Colonic mucosa (tissue), 4 donors: ENCODE results near the gene OPRPN. TPM values are rescaled to one million over a fixed set of nuclear protein-coding genes. Genes with fewer than 3 reads are reported as not detected.

ENCODE experiments used
- DNase-seq: peaks from one replicate; pipeline ENCODE4 v3.0.0-alpha.2; 2020
- H3K27ac ChIP-seq: fragments of 200-600 bp; one replicate; pipeline ENCODE4 v1.8.0; 2021
- H3K27me3 ChIP-seq: fragments of 200-600 bp; one replicate; pipeline ENCODE4 v1.8.0; 2021
- H3K36me3 ChIP-seq: fragments of 200-600 bp; one replicate; pipeline ENCODE4 v1.8.0; 2021
- H3K4me1 ChIP-seq: fragments of 200-600 bp; one replicate; pipeline ENCODE4 v1.8.0; 2021; ENCODE audit warnings: mild to moderate bottlenecking
- H3K4me3 ChIP-seq: fragments of 200-600 bp; one replicate; pipeline ENCODE4 v1.8.0; 2021
- H3K9ac ChIP-seq, 2 donors: one replicate each; pipeline ENCODE4 v1.7.0; 2013; ENCODE audit warnings: control low read depth in 2 of 2, low read depth in 2 of 2, low read length in 2 of 2
- H3K9me3 ChIP-seq: fragments of 200-600 bp; one replicate; pipeline ENCODE4 v1.8.0; 2021
- intact Hi-C: fragments of 100-400 bp; cut with DNase I; formaldehyde crosslinking; loops from one replicate; pipeline ENCODE4 v1.14.1; 2022
- total RNA-seq, 2 donors: library from RNA; stranded (reverse); fragmentation: NEBNext Ultra II Directional in 1 of 2; extraction: Animal tissue kit (Norgen Biotek cat#: 25700) in 1 of 2; gene quantifications; one replicate each; pipeline ENCODE4 v1.2.1, GENCODE V29; 2021
- TF ChIP-seq, protein P1 (sequence below): fragments of 200-600 bp; IDR thresholded peaks from one replicate; pipeline ENCODE4 v1.8.0; 2022; ENCODE audit warnings: antibody characterized with exemption, mild to moderate bottlenecking
- donor health status: healthy.
- donor health status: DM: no; HTN: no; CAD: no.
- donor health status: DM: no; HTN: no; CAD: no.

OPRPN gene
- total RNA-seq, 2 donors from 2014 or later, result not detected

DNA sequence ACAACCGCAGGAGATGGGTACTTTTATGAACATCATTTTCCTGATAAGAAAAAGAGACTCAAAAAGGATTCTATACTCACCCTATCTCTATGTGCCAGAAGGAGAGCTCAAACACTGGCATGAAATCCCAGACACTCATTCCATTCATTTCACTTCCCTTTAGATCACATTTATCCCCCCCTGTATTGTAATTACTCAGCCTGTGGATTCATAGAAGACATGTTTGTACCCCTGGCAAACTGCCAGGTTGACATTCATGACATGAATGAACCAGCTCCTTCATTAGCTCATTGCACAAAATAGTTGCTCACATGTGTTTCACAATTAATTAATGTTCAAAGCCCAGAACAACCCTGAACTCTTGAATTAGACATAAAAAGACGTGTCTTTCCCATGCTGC, 32.3 kb upstream of the OPRPN start:
- Histone ChIP-seq H3K27ac (no peak overlapping the region), H3K27me3 (no peaks in the 10 kb centered on the region), H3K4me3 (no peak overlapping the region), H3K9ac (no peak overlapping the region), H3K36me3 (no peaks in the 10 kb centered on the region), H3K4me1 (no peaks in the 10 kb centered on the region), H3K9me3 (no peaks in the 10 kb centered on the region)
- DNase-seq, result no peak
- intact Hi-C loops, result no loop called here
- TF ChIP-seq, protein P1, sequence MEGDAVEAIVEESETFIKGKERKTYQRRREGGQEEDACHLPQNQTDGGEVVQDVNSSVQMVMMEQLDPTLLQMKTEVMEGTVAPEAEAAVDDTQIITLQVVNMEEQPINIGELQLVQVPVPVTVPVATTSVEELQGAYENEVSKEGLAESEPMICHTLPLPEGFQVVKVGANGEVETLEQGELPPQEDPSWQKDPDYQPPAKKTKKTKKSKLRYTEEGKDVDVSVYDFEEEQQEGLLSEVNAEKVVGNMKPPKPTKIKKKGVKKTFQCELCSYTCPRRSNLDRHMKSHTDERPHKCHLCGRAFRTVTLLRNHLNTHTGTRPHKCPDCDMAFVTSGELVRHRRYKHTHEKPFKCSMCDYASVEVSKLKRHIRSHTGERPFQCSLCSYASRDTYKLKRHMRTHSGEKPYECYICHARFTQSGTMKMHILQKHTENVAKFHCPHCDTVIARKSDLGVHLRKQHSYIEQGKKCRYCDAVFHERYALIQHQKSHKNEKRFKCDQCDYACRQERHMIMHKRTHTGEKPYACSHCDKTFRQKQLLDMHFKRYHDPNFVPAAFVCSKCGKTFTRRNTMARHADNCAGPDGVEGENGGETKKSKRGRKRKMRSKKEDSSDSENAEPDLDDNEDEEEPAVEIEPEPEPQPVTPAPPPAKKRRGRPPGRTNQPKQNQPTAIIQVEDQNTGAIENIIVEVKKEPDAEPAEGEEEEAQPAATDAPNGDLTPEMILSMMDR, result no peak

DNA sequence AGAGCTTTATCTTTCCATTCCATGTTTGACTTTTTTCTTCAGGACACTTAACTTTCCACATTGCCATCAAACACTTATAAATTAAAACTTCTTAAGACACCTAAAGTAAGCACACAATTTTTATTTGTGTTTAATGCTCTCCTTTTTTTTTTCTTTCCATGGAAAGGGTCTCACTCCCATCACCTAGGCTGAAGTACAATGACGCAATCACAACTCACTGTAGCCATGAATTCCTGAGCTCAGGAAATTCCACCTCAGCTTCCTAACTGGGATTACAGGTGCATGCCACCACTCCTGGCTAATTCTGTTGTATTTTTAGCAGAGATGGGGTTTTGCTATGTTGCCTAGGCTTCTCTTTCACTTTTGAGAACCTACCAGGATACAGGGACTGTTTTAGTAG, 29.9 kb upstream of the OPRPN start:
- TF ChIP-seq, protein P1, result no peak
- H3K36me3 ChIP-seq, result no peaks in the 10 kb centered on the region
- H3K9ac ChIP-seq, result no peak overlapping the region
- H3K27me3 ChIP-seq, result no peaks in the 10 kb centered on the region
- no peaks in the 10 kb centered on the region for H3K4me1 ChIP-seq
- H3K27ac ChIP-seq, result no peak overlapping the region
- intact Hi-C loops, result no loop called here
- no peak overlapping the region for H3K4me3 ChIP-seq
- no peaks in the 10 kb centered on the region for H3K9me3 ChIP-seq
- DNase-seq, result no peak

DNA sequence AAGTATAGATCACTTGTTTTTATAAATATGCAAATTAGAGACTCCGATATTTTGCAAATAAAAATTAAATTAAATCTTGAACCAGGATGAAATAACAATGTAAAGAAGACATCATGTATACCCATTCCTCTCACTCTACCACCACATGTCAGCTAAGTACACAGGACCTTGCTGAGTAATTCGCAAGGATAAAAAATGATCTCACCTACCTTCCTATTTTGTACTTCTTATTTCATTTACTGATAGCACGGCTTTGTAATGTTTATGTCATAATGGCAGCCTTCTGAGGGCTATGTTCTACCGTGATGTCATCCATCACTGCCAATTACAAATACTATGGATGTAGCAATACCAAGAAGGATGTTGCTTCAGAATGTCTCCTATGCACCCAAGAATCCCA, 25.8 kb upstream of the OPRPN start:
- intact Hi-C loops, result no loop called here
- no peak overlapping the region for H3K4me3 ChIP-seq
- H3K36me3 ChIP-seq, result no peaks in the 10 kb centered on the region
- H3K27me3 ChIP-seq, result no peaks in the 10 kb centered on the region
- no peaks in the 10 kb centered on the region for H3K4me1 ChIP-seq
- no peak overlapping the region for H3K9ac ChIP-seq
- no peak overlapping the region for H3K27ac ChIP-seq
- no peaks in the 10 kb centered on the region for H3K9me3 ChIP-seq
- DNase-seq, result no peak
- TF ChIP-seq, protein P1, result no peak

DNA sequence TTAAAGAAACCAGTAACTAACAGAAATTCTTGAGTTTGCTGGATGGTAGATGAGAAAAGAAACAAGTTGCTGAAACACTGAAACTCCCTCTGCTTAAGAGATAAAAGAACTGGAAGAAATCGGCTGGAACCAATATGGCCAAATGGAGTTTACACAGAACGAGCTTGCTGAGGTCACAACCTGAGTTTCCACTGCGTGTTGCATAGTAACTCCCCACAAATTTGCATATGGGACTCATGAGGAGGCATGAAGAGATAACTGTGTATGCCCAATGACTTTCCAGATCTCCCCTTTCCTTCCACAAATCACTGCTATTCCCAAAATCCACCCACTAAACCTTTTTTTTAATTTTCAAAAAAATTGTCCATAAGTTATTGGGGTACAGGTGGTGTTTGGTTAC, 25.0 kb upstream of the OPRPN start:
- Histone ChIP-seq H3K9ac (no peak overlapping the region), H3K4me1 (no peaks in the 10 kb centered on the region), H3K27ac (no peak overlapping the region), H3K9me3 (no peaks in the 10 kb centered on the region), H3K27me3 (no peaks in the 10 kb centered on the region), H3K36me3 (no peaks in the 10 kb centered on the region), H3K4me3 (no peak overlapping the region)
- no peak for DNase-seq
- TF ChIP-seq, protein P1, result no peak
- intact Hi-C loops, result no loop called here

DNA sequence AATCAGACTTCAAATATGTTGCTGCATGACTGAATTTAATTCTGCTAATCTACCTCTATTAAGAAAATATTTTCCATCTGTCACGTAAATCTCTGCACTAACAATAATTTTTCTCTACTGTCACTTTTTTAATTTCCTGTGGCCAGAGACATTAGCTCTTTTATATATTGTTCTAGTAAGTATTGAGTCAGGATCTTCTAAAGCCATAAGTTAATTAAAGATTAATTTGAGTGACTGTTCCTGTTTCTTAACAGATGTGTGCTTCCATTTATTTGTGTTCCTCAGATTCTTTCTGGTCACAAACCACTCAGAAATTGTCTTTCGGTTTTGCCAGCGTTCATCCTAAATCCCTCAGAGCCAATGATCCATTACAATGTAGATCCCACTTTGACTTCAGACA, 17.2 kb upstream of the OPRPN start:
- TF ChIP-seq, protein P1, result no peak

More for the DNA sequence above, 17.2 kb upstream of the OPRPN start:
- intact Hi-C loops, result no loop called here
- Histone ChIP-seq H3K9me3 (no peaks in the 10 kb centered on the region), H3K9ac (no peak overlapping the region), H3K36me3 (no peaks in the 10 kb centered on the region), H3K27me3 (no peaks in the 10 kb centered on the region), H3K27ac (no peak overlapping the region), H3K4me3 (no peak overlapping the region), H3K4me1 (no peaks in the 10 kb centered on the region)
- no peak for DNase-seq
